ENCODE measurements around the gene SMIM8. TPM values are rescaled to one million over a fixed set of nuclear protein-coding genes. Genes with fewer than 3 reads are reported as not detected.

SMIM8 gene, protein sequence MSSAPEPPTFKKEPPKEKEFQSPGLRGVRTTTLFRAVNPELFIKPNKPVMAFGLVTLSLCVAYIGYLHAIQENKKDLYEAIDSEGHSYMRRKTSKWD
- total RNA-seq, result 10 to 100 TPM in 1 of 4 donors, 1 to 10 TPM in 3; 5.2 to 13.4 (median 8.1) TPM

DNA sequence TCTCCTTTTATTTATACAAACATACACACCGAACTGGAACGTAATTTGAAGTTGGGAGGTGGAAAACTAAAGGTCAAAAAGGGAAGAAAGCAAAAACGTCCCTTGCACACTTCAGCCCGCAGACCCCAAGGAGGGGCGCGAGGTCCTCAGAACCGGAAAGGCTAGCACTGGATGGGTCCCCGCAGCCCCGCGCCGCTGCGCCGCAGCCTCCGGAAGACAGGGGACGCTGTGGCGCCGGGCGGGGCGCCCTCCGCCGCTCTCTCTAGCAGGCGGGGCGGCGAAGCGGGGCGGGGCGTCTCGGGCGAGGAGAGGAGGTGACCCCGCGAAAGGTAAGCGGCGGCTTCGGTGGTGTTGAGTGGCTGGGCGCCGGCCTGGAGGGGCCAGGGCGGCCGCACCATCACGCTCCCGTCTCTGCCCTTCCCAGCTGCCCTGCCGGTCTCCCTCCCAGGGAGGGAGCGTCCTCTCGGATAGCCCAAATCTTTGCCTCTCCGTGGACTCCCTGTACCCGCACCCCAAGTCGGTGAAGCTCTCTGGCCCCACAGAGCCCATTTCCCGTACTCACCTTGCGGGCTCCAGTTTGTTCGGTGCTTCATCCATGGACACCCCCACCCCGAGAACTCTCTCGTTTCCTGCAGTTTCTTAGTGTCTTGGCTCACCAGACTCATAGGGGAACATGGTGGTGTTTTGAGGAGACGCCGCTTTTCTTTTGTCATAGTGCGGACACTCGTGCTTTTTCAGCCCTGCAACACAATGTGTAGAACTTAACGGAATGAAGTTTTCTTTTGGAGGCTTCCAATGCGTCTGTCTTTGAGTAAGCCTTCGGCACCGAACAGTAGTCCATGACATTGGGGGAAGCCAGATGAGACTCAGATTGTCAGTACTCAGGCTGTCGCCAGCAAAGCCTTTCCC lies at the start of gene SMIM8:
SMIM8 (plus strand) TSS at position 285 of the 909 bp plus-strand sequence. CDS start 14,444 bp downstream, outside the sequence.
- peak; percentile 98 for ATAC-seq
- peaks cover 0 to 5% (median 0%) of the 10 kb centered on the region in 3 donors for H3K9me3 ChIP-seq
- WGBS, 2 donors (ENCODE audit: low coverage in 1 of 2), result 1% methylated on average over 16 to 23 of the region's 60 CpGs

DNA sequence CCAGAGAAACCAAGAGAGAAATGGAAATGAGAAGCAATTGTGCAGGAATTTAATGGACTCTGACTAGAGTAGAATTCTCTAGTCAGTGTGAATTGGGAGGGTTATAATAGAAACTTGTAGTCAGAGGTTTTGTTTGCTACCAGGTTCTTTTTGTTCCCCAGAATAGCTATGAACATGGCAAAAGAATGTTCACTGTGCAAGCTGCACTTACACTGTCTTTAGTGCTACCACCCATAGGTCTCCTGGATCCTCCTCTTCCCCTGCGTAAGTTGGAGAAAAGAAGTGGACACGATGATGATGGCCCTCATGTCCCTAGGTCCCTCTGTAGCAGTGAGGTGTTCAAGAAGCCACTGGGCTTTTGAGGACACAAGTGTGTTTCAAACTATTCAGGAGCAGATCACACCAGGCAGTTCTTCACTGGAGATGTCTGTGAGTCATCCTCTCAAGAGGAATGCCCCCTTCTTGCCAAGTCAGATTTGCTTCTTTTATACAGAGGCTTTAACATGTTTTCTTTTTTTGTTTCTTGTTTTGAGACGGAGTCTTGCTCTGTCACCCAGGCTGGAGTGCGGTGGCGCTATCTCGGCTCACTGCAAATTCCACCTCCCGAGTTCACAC lies 47.6 kb upstream of the SMIM8 start:
- TF ChIP-seq EP300 (IDR thresholded peaks at IDR 0.05) (no peak), POLR2A (IDR thresholded peaks at IDR 0.05) (no peak), POLR2AphosphoS5 (IDR thresholded peaks at IDR 0.05) (no peak)
- TF ChIP-seq, protein P1, sequence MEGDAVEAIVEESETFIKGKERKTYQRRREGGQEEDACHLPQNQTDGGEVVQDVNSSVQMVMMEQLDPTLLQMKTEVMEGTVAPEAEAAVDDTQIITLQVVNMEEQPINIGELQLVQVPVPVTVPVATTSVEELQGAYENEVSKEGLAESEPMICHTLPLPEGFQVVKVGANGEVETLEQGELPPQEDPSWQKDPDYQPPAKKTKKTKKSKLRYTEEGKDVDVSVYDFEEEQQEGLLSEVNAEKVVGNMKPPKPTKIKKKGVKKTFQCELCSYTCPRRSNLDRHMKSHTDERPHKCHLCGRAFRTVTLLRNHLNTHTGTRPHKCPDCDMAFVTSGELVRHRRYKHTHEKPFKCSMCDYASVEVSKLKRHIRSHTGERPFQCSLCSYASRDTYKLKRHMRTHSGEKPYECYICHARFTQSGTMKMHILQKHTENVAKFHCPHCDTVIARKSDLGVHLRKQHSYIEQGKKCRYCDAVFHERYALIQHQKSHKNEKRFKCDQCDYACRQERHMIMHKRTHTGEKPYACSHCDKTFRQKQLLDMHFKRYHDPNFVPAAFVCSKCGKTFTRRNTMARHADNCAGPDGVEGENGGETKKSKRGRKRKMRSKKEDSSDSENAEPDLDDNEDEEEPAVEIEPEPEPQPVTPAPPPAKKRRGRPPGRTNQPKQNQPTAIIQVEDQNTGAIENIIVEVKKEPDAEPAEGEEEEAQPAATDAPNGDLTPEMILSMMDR (IDR thresholded peaks at IDR 0.05), result no peak
- no peaks in the 10 kb centered on the region for H3K9me3 ChIP-seq
- H3K36me3 ChIP-seq, result no peaks in the 10 kb centered on the region
- WGBS, 2 donors (ENCODE audit: low coverage in 1 of 2), result 81 to 85% methylated on average over 5 to 7 of the region's 7 CpGs
- peaks cover 0 to 11% (median 0%) of the 10 kb centered on the region in 3 donors for H3K4me1 ChIP-seq
- no peak overlapping the region for H3K4me3 ChIP-seq
- peak; percentile 34 for ATAC-seq
- no peaks in the 10 kb centered on the region for H3K27me3 ChIP-seq
- no peak overlapping the region for H3K27ac ChIP-seq

More for the DNA sequence above, at the start of gene SMIM8:
- peak within 1 kb of the TSS; percentile 88 to 93 for H3K4me3 ChIP-seq
- TF ChIP-seq POLR2A (IDR thresholded peaks at IDR 0.05), result no peak
- TF ChIP-seq, protein P1 (IDR thresholded peaks at IDR 0.05), result peak; percentile 88 to 100 (median 96)
- peak; percentile 42 for TF ChIP-seq POLR2AphosphoS5 (IDR thresholded peaks at IDR 0.05)
- no peak for TF ChIP-seq EP300 (IDR thresholded peaks at IDR 0.05)
- H3K4me1 ChIP-seq, result peaks cover 0 to 11% (median 0%) of the 10 kb centered on the region in 3 donors
- H3K36me3 ChIP-seq, result no peaks in the 10 kb centered on the region
- no peaks in the 10 kb centered on the region for H3K27me3 ChIP-seq
- H3K27ac ChIP-seq, result peak within 1 kb of the TSS; percentile 25 to 83 (median 75)

DNA sequence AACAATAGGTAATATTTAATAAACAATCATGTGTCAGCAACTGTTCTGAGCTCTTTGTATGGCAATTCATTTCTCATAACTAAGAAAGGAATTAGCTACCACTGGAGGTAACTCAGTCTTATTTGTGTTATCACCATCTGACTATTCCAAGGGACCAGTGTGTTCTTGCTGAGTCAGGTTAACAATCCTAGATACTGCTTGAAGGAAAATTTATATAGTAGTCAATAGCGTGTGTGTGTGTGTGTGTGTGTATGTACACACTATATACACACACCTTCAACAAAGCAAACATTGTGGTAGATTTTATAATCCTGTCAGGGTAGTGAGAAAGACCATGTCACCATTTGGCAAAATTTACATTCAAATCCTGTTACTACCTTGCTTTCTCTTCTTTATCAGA lies 45.8 kb upstream of the SMIM8 start:
- no peaks in the 10 kb centered on the region for H3K27me3 ChIP-seq
- no peaks in the 10 kb centered on the region for H3K9me3 ChIP-seq
- no peak overlapping the region for H3K4me3 ChIP-seq
- WGBS, 2 donors (ENCODE audit: low coverage in 1 of 2), result 77% methylated on average over 1 of the region's 1 CpG; no CpG with 5 or more reads in 1 of the 2 donors
- TF ChIP-seq, protein P1 (IDR thresholded peaks at IDR 0.05), result no peak
- TF ChIP-seq POLR2AphosphoS5 (IDR thresholded peaks at IDR 0.05), result no peak
- TF ChIP-seq EP300 (IDR thresholded peaks at IDR 0.05), result no peak
- no peak for TF ChIP-seq POLR2A (IDR thresholded peaks at IDR 0.05)
- H3K27ac ChIP-seq, result no peak overlapping the region
- no peak for ATAC-seq
- no peaks in the 10 kb centered on the region for H3K36me3 ChIP-seq
- peaks cover 0 to 11% (median 0%) of the 10 kb centered on the region in 3 donors for H3K4me1 ChIP-seq

DNA sequence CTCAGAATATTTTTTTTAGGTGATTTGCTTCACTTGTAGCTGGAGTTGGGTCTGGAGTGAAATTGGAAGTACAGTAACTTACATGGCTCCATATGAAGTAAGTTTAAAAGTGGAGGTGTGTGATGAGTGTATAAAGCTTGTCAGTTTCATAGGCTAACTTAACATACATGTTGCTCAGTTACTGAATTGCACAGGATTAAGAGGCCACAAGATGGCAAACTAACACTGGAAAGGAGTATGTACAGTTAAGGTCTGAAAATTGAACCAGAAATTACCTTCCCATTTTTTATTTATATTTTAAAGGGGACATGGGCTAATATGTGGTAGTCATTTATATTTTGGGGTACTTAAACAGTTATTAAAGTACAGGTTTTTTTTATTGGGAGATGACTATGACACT lies 45.3 kb upstream of the SMIM8 start:
- H3K4me3 ChIP-seq, result no peak overlapping the region
- peaks cover 0 to 11% (median 0%) of the 10 kb centered on the region in 3 donors for H3K4me1 ChIP-seq
- H3K27ac ChIP-seq, result no peak overlapping the region
- no peaks in the 10 kb centered on the region for H3K9me3 ChIP-seq
- no peak for ATAC-seq
- TF ChIP-seq POLR2A (IDR thresholded peaks at IDR 0.05), result no peak
- TF ChIP-seq POLR2AphosphoS5 (IDR thresholded peaks at IDR 0.05), result no peak
- TF ChIP-seq, protein P1 (IDR thresholded peaks at IDR 0.05), result no peak
- no peak for TF ChIP-seq EP300 (IDR thresholded peaks at IDR 0.05)
- no peaks in the 10 kb centered on the region for H3K27me3 ChIP-seq
- no peaks in the 10 kb centered on the region for H3K36me3 ChIP-seq
